Measurements from ENCODE around the gene PYGM. TPM values are rescaled to one million over a fixed set of nuclear protein-coding genes. Genes with fewer than 3 reads are reported as not detected.

The PYGM gene
- total RNA-seq, 1 donor from 2014 or later, result not detected

- DNase-seq (ENCODE audit: low read depth), result no peak
- TF ChIP-seq CTCF (conservative IDR thresholded peaks at IDR 0.05; ENCODE audit: low read depth, low read length), result no peak
- H3K4me3 ChIP-seq (ENCODE audit: low read depth, low read length), result no peak overlapping the region
Measured at GRCh38 chr11:64774144-64774543, 14.4 kb upstream of the PYGM start.

GRCh38 chr11:64772303-64773018 is 12.7 kb upstream of the PYGM start:
- no peak for DNase-seq (ENCODE audit: low read depth)
- H3K4me3 ChIP-seq (ENCODE audit: low read depth, low read length), result no peak overlapping the region
- no peak for TF ChIP-seq CTCF (conservative IDR thresholded peaks at IDR 0.05; ENCODE audit: low read depth, low read length)

GRCh38 chr11:64771861-64772260 is 12.1 kb upstream of the PYGM start:
- DNase-seq (ENCODE audit: low read depth), result no peak
- no peak overlapping the region for H3K4me3 ChIP-seq (ENCODE audit: low read depth, low read length)
- TF ChIP-seq CTCF (conservative IDR thresholded peaks at IDR 0.05; ENCODE audit: low read depth, low read length), result no peak

DNA sequence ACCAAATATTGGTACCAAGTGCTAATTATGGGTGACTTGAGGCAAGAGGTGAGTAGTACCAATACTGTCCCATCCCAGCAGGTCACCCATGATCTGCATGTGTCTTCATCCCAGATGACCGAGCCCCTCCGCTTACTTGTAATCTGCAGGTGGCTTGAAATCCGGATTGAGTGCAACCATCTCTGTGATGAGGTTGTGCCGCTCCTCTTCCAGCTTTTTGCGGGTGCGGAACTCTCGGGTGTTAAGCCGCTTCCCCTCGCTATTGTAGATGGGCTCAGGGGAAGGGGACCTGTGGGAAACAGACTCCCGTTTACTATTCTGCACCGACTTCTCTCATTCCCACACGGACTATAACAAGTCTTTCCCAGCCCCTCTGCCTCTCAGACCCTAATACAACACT is 10.3 kb upstream of the PYGM start:
- TF ChIP-seq CTCF (conservative IDR thresholded peaks at IDR 0.05; ENCODE audit: low read depth, low read length), result no peak
- no peak for DNase-seq (ENCODE audit: low read depth)
- H3K4me3 ChIP-seq (ENCODE audit: low read depth, low read length), result no peak overlapping the region

DNA sequence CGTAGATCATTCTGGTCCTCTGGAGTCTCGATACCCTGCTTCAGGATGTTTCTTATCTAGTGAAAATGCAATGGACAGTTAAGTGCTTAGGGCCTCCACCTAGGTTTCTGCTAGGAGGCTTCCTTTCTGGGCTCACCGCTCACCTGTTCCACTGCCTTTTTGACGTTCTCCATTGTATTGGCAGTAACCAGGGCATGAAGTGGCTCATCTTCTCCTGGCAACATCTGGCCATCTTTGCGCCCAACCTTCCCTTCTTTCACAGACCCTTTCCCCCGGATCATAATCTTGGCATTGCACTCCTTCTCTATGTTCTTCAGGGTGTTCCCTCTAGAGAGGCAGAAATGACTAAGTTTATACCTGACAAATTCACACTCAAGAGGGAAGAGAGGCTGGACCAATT is 9.5 kb upstream of the PYGM start:
- H3K4me3 ChIP-seq (ENCODE audit: low read depth, low read length), result no peak overlapping the region
- DNase-seq (ENCODE audit: low read depth), result no peak
- no peak for TF ChIP-seq CTCF (conservative IDR thresholded peaks at IDR 0.05; ENCODE audit: low read depth, low read length)

GRCh38 chr11:64768300-64768694 is 8.5 kb upstream of the PYGM start:
- TF ChIP-seq CTCF (conservative IDR thresholded peaks at IDR 0.05; ENCODE audit: low read depth, low read length), result no peak
- DNase-seq (ENCODE audit: low read depth), result no peak
- no peak overlapping the region for H3K4me3 ChIP-seq (ENCODE audit: low read depth, low read length)
